Lower lobe of right lung (tissue), 2 donors: ENCODE data around the gene FOXD4L1. TPM values are rescaled to one million over a fixed set of nuclear protein-coding genes. Genes with fewer than 3 reads are reported as not detected.
"Not testable (repeated sequence)": the region's sequence is repeated elsewhere in the genome, so short reads cannot be mapped to it uniquely, and the experiment has no call there.

Experiments
- ATAC-seq, 2 donors: fragments of 200-7000 bp; cut with Tn5 transposase; one replicate each; pipeline ENCODE4 v1.9.1; 2020 to 2022; ENCODE audit warnings: mild to moderate bottlenecking in 2 of 2, moderate library complexity in 2 of 2
- DNase-seq: peaks from one replicate; pipeline ENCODE4 v3.0.0-alpha.2; 2020
- H3K27ac ChIP-seq: fragments of 200-600 bp; one replicate; pipeline ENCODE4 v1.8.0; 2022
- H3K27me3 ChIP-seq: fragments of 200-600 bp; one replicate; pipeline ENCODE4 v1.8.0; 2022; ENCODE audit warnings: low read depth
- H3K36me3 ChIP-seq: fragments of 200-600 bp; one replicate; pipeline ENCODE4 v1.8.0; 2022; ENCODE audit warnings: mild to moderate bottlenecking
- H3K4me1 ChIP-seq: fragments of 200-600 bp; one replicate; pipeline ENCODE4 v1.8.0; 2022
- H3K4me3 ChIP-seq: fragments of 200-600 bp; one replicate; pipeline ENCODE4 v1.8.0; 2022; ENCODE audit warnings: mild to moderate bottlenecking
- H3K9me3 ChIP-seq: fragments of 200-600 bp; one replicate; pipeline ENCODE4 v1.8.0; 2022
- intact Hi-C: fragments of 100-400 bp; cut with DNase I; formaldehyde crosslinking; loops from one replicate; pipeline ENCODE4 v1.11.0; 2022
- total RNA-seq: library from RNA; stranded (reverse); fragmentation: NEBNext Ultra II Directional; extraction: Animal tissue kit (Norgen Biotek cat#: 25700); gene quantifications from one replicate; pipeline ENCODE4 v1.2.1, GENCODE V29; 2021
- donor health status: DM: no; HTN: yes; CAD: no; lungs with severe emphysema.

Gene FOXD4L1
- total RNA-seq, 1 donor from 2014 or later: 0.62 TPM

- intact Hi-C loops, H3K27ac ChIP-seq, H3K4me1 ChIP-seq, H3K4me3 ChIP-seq, H3K27me3 ChIP-seq, H3K9me3 ChIP-seq, H3K36me3 ChIP-seq, DNase-seq: not testable (repeated sequence)
- peak; percentile 37 to 62 for ATAC-seq
These were observed 42.4 kb downstream of the FOXD4L1 start for GRCh38 chr2:113540834-113541203.

- ATAC-seq (peak; percentile 84 to 85), DNase-seq (peak; percentile 51)
- H3K36me3 ChIP-seq, intact Hi-C loops, H3K9me3 ChIP-seq, H3K4me1 ChIP-seq, H3K27me3 ChIP-seq: not testable (repeated sequence)
- Histone ChIP-seq H3K27ac (peak overlapping the region; percentile 86), H3K4me3 (peak overlapping the region; percentile 68)
These were observed 42.9 kb downstream of the FOXD4L1 start for GRCh38 chr2:113541204-113541975.

- H3K27ac ChIP-seq: peak overlapping the region; percentile 86
- H3K9me3 ChIP-seq, intact Hi-C loops, H3K27me3 ChIP-seq, H3K4me1 ChIP-seq, H3K36me3 ChIP-seq: not testable (repeated sequence)
- peak overlapping the region; percentile 68 for H3K4me3 ChIP-seq
- peak; percentile 79 to 86 for ATAC-seq
- DNase-seq: peak; percentile 46
These were observed 43.6 kb downstream of the FOXD4L1 start for GRCh38 chr2:113541976-113542485.

- DNase-seq, H3K27ac ChIP-seq, H3K4me1 ChIP-seq, H3K36me3 ChIP-seq, H3K27me3 ChIP-seq, intact Hi-C loops, H3K9me3 ChIP-seq: not testable (repeated sequence)
- peak; percentile 32 to 42 for ATAC-seq
- peak overlapping the region; percentile 68 for H3K4me3 ChIP-seq
These were observed 44.1 kb downstream of the FOXD4L1 start for GRCh38 chr2:113542529-113542928.

Other genes starting within 250 kb of the FOXD4L1 start
- 1.2 TPM for gene PAX8, start 219.7 kb upstream of the FOXD4L1 start, total RNA-seq
- 32.0 TPM for gene ZNG1B, start 61.0 kb upstream of the FOXD4L1 start, total RNA-seq
- 28.9 TPM for gene RABL2A, start 128.6 kb downstream of the FOXD4L1 start, total RNA-seq